ENCODE results near the gene TBC1D32.
"Not testable (repeated sequence)": the region's sequence is repeated elsewhere in the genome, so short reads cannot be mapped to it uniquely, and the experiment has no call there.

DNA sequence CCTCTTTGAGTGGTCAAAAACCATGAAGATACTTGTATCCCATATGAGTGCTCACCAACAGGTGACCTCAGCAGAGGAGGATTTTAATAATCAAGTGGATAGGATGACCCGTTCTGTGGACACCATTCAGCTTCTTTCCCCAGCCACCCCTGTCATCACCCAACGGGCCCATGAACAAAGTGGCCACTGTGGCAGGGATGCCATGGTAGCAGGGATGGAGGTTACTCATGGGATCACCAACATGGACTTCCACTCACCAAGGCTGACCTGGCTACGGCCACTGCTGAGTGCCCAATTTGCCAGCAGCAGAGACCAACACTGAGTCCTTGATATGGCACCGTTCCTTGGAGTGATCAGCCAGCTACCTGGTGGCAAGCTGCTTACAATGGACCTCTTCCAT, 138.2 kb downstream of the TBC1D32 start:
- TF ChIP-seq ZNF670 (tag by site-specific recombination; IDR thresholded peaks at IDR 0.05; ENCODE audit: low read depth); ZBTB1 (tag by site-specific recombination; IDR thresholded peaks at IDR 0.05); ZNF169 (tag by site-specific recombination; IDR thresholded peaks at IDR 0.05): not testable (repeated sequence)
- TF ChIP-seq, protein P1, sequence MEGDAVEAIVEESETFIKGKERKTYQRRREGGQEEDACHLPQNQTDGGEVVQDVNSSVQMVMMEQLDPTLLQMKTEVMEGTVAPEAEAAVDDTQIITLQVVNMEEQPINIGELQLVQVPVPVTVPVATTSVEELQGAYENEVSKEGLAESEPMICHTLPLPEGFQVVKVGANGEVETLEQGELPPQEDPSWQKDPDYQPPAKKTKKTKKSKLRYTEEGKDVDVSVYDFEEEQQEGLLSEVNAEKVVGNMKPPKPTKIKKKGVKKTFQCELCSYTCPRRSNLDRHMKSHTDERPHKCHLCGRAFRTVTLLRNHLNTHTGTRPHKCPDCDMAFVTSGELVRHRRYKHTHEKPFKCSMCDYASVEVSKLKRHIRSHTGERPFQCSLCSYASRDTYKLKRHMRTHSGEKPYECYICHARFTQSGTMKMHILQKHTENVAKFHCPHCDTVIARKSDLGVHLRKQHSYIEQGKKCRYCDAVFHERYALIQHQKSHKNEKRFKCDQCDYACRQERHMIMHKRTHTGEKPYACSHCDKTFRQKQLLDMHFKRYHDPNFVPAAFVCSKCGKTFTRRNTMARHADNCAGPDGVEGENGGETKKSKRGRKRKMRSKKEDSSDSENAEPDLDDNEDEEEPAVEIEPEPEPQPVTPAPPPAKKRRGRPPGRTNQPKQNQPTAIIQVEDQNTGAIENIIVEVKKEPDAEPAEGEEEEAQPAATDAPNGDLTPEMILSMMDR (tag by site-specific recombination; IDR thresholded peaks at IDR 0.05), result not testable (repeated sequence)
- TF ChIP-seq, protein P2, sequence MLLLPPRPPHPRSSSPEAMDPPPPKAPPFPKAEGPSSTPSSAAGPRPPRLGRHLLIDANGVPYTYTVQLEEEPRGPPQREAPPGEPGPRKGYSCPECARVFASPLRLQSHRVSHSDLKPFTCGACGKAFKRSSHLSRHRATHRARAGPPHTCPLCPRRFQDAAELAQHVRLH (tag by site-specific recombination; IDR thresholded peaks at IDR 0.05), result not testable (repeated sequence)
